HG03565 (cell line): ENCODE data around the gene CLPTM1.

Experiments
- ATAC-seq: cut with Tn5 transposase; IDR thresholded peaks from one replicate; pipeline ENCODE4 v1.9.1; 2021; ENCODE audit warnings: mild to moderate bottlenecking, moderate library complexity; ENCODE audit not compliant: unreplicated experiment

Gene CLPTM1

DNA sequence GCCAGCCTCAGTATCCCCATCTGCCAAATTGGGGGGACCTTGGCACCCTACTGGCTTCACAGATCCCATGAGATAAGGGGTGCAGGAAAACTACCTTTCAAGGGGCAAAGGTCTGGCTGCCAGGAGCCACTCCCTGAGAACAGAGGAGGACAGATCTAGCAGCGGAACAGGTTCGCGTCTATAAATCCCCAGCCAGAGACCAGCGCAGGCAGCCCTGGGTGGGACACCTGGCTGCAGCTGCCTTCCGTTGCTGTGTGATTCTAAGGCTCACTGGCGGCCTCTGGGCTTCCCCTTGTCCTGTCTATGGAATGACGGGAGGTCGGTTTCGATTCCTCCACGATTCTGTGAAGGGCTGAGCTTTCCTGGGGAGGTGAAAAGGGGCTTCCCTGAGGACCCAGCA, 53.4 kb downstream of the CLPTM1 start:
- no peak for ATAC-seq

DNA sequence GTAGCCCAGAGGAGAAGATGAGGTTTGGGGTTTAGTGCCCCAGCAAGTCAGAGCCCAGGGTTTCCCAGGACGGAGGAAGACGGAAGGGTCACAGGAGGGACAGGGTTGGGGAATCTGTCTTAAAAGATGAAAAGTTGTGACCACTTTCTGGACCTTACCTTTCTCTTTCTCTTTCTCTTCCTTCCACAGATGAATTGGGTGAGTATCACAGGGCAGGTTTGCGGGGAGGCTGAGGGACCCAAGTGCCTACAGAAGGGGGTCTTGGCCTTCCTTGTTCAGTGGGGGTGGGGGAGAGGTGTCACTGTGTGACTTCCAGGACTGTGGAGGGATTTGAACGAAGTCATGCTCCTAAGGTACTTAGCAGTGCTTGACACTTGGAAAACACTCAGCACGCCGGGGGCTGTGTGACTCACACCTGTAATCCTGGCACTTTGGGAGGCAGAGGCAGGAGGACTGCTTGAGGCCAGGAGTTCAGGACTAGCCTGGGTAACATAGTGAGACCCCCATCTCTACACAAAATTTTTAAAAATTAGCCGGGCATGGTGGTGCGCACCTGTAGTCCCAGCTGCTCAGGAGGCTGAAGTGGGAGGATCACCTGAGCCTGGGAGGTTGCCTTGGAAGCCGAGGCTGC, 54.6 kb downstream of the CLPTM1 start:
- ATAC-seq: no peak

DNA sequence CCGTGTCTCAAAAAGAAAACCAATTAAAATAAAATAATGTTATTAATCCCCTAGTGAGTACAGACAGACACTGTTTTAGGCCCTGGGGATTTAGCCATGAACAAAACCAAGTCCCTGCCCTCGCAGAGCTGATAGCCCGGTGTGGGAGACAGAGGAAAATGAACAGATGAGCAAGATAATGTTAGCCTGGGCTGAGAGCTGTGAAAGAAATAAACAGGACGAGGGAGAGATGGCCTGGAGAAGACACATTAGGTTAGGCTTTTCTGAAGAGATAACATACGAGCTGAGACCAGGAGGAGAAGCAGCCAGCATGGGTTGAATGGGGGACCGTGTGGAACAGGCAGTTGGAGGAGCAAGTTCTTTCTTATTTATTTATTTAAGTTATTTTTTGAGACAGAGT, 55.1 kb downstream of the CLPTM1 start:
- no peak for ATAC-seq

DNA sequence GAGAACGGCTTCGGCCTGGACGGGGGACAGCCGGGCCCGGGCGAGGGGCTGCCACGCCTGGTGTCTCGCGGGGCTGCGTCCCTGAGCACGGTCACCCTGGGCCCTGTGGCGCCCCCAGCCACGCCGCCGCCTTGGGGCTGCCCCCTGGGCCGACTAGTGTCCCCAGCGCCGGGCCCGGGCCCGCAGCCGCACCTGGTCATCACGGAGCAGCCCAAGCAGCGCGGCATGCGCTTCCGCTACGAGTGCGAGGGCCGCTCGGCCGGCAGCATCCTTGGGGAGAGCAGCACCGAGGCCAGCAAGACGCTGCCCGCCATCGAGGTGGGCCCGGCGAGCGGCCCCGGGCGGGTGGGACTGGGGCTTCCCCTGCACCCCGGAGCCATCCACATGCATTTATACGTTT, 56.8 kb downstream of the CLPTM1 start:
- no peak for ATAC-seq

DNA sequence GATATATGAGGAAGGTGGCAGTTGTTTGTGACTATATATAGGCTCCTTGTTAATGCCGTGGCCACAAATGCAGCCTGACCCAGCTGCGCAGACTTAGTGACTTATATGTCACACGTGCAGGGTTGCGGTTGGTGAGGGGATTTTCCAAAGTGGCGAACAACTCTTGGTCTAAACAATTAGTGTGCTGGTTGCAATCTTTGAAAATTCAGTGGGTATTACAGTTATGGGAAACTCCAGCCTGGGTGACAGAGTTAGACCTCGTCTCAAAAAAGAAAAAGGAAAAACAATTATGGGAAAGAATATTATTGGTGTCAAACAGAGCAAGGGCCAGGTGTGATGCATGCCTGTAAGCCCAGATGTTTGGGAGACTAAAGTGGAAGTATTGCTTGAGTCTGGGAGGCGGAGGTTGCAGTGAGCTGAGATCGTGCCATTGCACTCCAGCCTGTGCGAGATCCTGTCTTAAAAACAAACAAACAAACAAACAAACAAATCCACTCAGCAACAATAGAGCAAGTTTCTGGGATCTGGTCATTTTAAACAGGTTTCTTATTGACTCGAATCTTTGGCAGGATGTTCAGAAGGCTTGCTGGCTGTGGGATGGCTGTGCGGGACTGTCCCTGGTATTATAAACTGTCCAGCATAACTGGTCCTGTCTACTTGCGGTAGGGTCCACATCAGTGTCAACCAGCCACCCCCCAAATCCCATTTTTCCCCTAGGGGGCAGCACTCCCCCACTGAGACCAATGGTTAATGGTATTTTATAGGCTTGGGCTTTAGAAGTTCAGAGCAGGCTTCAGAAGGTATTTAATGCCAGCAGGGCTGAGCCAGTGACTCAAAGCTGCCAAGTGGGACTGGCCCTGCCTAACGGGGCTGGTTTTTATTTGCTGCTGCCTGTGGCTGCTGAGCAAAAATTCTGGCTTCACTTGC, 61.5 kb downstream of the CLPTM1 start:
- ATAC-seq: peak; percentile 64

DNA sequence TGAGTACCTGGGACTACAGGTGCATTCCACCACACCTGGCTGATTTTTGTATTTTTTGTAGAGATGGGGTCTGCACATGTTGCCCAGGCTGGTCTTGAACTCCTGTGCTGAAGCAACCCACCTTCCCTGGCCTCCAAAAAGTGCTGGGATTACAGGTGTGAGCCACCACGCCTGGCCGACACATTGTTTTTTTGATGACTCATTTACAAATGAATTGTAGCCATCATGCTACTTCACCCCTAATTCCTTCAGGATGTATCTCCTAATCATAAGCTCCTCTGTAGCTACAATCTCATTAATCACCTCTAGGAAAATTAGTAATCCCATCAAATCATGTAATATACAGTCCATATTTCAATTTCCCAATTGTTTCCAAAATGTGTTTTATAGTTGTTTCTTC, 64.0 kb downstream of the CLPTM1 start:
- no peak for ATAC-seq

DNA sequence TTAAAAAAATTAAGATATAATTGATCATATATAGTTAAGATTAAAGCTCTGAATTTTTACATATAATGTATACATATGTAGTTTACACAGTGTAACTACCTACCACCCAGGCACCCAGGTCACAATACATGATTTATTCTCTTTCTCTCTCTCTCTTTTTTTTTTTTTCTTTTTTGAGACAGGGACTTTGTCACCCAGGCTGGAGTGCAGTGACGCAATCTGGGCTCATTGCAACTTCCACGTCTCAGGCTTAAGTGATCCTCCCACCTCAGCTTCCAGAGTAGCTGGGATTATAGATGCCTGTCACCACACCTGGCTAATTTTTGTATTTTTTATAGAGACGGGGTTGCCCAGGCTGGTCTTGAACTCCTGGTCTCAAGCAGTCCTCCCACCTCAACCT, 64.9 kb downstream of the CLPTM1 start:
- no peak for ATAC-seq

DNA sequence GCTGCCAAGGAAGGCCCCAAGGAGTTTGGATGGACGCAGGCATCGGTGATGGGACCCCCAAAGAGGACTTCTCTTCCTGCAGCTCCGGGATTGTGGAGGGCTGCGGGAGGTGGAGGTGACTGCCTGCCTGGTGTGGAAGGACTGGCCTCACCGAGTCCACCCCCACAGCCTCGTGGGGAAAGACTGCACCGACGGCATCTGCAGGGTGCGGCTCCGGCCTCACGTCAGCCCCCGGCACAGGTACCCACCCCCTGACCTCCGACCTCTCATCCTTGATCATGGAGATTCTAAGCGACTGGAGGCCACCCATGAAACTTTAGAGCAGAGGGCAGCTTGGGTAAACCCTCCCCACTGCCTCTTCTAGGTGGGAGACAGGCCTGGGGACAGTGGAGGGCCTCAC, 66.8 kb downstream of the CLPTM1 start:
- ATAC-seq: no peak

DNA sequence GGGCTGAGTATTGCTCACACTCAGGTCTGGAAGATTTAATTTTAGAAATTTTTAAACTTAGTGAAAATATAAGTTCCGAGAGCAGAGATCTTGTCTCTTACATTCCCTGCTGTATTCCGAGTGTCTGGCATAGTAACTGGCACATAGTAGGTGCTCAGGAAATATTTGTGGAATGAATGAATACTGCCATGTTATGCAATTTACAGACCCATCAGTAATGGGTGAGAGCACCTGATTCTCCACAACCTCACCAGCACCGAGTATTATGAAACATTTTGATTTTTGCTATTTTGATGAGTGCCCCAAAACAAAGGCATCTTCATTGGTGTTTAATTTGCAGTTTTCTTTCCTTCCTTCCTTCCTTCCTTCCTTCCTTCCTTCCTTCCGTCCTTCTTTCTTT, 67.9 kb downstream of the CLPTM1 start:
- ATAC-seq: no peak

DNA sequence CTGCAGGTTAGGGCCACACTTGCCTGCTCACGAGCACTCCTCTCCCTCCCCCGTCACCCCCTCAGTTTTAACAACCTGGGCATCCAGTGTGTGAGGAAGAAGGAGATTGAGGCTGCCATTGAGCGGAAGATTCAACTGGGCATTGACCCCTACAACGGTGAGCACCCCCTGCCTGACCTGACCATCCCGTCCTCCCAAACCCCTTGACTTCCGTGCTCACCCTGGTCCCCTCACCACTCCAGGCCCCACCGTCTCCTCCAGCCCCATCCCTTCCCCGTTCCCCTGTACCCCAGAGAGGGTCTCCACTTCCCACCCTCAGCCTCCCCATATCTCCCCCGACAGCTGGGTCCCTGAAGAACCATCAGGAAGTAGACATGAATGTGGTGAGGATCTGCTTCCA, 70.1 kb downstream of the CLPTM1 start:
- ATAC-seq: no peak

DNA sequence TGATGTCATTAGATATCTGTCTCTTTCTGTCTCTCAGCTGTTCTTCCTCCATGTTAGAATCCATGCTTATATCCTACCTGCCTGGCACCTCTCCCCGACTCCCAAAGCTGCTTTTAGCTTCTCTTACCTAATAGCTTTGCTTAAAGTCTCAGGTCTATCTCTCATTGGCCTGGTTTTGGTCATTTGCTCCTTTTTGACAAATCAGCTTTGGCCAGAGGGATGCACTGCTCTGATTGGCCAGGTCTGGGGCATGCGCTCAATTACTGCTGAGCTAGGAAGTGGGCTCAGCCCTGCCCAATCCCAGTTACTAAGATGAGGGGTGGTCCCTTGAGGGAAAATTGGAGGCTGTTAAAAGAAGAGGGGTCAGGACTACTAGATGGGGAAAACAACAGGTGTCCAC, 72.2 kb downstream of the CLPTM1 start:
- ATAC-seq: no peak

DNA sequence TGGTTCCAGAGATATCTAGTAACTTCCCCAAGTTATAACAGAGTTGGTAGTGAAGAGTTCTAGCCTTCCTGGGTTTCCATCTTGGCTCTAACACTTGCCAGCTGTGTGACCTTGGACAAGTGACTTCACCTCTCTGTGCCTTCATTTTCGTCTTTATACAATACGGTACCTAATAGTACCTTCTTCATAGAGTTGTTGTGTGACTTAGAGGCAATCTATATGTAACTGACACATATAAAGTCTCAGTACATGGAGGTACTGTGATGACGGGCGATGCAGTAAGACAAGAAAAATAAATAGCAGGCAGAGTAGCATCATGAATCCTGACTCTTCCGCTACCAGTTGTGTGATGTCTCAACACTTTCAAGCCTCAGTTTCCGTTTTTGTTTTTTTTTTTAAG, 75.6 kb downstream of the CLPTM1 start:
- ATAC-seq: no peak

DNA sequence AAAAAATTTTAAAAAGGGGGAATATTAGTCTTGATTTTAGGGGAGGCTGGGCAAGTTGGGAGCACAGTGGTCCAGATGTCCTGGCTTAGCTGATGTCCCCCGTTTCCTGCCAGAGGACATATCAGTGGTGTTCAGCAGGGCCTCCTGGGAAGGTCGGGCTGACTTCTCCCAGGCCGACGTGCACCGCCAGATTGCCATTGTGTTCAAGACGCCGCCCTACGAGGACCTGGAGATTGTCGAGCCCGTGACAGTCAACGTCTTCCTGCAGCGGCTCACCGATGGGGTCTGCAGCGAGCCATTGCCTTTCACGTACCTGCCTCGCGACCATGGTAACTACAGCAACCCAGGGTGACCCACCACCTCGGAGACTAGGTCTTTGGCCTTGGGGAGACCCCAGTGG, 77.2 kb downstream of the CLPTM1 start:
- no peak for ATAC-seq

DNA sequence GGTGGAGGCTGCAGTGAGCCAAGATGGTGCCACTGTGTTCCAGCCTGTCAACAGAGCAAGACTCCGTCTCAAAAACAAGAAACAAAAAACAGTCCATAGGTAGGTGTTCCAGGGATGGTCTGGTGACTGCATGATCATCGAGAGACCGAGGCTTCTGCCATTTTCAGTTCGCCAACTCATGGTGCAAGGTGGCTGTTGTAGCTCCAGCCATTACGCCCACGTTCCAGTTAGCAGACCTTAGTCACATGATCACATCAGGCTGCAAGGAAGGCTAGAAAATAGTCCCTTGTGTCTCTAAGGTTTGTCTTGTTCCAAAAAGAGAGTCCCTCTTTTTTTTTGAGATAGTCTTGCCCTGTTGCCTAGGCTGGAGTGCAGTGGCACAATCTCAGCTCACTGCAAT, 80.6 kb downstream of the CLPTM1 start:
- no peak for ATAC-seq

DNA sequence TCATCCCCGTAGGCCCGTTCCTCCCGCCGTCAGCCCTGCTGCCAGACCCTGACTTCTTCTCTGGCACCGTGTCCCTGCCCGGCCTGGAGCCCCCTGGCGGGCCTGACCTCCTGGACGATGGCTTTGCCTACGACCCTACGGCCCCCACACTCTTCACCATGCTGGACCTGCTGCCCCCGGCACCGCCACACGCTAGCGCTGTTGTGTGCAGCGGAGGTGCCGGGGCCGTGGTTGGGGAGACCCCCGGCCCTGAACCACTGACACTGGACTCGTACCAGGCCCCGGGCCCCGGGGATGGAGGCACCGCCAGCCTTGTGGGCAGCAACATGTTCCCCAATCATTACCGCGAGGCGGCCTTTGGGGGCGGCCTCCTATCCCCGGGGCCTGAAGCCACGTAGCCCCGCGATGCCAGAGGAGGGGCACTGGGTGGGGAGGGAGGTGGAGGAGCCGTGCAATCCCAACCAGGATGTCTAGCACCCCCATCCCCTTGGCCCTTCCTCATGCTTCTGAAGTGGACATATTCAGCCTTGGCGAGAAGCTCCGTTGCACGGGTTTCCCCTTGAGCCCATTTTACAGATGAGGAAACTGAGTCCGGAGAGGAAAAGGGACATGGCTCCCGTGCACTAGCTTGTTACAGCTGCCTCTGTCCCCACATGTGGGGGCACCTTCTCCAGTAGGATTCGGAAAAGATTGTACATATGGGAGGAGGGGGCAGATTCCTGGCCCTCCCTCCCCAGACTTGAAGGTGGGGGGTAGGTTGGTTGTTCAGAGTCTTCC, 82.4 kb downstream of the CLPTM1 start:
- no peak for ATAC-seq

DNA sequence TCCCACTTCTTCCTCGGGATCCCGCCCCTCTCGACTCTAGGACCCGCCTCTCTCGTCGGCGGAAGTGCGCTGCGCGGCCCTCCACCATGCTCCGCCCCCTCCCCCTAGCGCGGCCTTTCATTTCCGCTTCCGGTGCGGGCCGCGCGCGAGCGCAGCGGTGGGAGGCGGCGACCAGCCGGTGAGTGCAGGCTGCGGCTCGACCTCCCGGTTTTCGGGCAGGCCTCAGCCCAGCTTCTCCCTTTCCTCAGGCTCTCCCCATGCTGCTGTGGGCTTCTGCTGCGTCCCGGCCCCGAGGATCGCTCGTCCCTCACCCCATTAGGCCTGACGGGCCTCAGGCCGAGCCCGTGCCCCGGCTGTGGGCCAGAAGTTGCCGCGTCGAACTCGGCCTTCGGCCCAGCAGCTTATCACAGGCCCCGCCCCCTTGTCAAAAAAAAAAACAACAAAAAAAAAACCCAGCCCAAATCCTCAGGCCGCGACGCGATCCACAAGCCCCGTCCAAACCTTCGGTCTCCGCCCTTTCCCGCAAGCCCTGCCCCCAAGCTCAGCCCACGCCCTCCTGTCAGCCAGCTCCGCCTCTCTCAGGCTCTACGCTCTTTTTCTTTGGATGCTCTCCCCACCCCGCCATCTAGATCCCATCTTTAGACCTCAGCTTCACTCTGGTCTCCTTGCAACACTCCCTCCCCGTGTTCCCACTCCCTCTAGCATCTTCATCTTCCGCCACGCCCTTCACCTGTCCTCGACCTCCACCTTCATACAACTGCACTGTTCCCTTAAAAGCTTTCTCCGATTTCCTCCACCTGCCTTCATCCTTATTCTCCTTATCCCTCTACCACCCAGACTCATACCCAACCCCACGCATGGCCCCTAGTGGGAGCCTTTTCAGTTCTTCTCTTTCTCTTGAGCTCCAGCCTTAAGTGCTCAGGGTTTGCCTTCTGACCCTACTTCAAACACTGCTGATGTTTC, 84.0 kb downstream of the CLPTM1 start, which contains the start of gene CLASRP:
Gene CLASRP, plus strand, starts transcription at position 115 of the 963 bp plus-strand sequence. CDS start 1,168 bp downstream, outside the sequence.
- ATAC-seq: peak; percentile 83

DNA sequence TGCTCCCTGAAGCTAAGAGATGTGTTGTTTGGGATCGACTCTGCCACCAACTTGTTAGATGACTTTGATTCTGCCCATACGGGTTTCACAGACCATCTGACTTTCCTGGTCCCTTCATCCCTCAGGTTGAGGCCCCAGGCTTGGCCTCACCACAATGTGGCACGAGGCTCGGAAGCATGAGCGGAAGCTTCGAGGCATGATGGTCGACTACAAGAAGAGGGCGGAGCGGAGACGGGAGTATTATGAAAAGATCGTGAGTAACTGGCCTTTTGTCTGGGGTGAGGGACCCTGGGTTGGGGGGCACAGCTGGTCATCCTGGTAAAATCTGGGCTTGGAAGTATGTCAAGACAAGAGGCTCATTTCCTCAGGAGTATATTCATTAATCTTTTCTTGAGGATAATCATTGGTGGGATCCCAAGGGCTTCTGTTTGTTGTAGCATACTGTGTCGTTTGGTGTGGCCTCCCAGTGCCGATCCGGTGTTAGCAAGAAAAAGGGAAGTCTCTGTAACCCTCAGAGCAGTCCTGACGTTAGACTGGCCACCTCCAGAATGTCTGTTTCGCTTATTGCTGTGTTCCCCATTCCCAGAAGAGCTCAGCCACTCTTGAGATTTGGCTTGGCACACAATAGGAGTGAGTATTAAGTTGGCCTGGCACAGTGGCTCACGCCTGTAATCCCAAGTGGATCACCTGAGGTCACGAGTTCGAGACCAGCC, 85.0 kb downstream of the CLPTM1 start:
- ATAC-seq: no peak

DNA sequence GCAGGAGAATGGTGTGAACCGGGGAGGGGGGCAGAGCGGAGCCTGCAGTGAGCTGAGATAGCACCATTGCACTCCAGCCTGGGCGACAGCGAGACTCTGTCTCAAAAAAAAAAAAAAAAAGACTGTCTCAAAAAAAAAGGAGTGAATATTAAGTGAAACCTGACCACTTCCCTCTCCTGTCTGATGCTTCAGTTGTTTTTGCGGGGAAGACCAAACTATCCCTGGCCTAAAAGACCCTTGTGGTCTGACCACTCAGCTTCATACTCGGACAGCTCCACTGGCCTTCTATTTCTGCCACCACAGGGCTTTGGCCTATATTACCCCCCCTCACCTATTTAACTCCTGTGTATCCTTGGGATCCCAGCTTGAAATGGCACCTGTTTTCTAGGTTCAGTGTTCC, 85.9 kb downstream of the CLPTM1 start:
- no peak for ATAC-seq
